Colonic mucosa (tissue), 4 donors: Measurements from ENCODE around the gene AHCY. TPM values are rescaled to one million over a fixed set of nuclear protein-coding genes. Genes with fewer than 3 reads are reported as not detected.

Source experiments
- DNase-seq: peaks from one replicate; pipeline ENCODE4 v3.0.0-alpha.2; 2020
- H3K27ac ChIP-seq: fragments of 200-600 bp; one replicate; pipeline ENCODE4 v1.8.0; 2021
- H3K27me3 ChIP-seq: fragments of 200-600 bp; one replicate; pipeline ENCODE4 v1.8.0; 2021
- H3K36me3 ChIP-seq: fragments of 200-600 bp; one replicate; pipeline ENCODE4 v1.8.0; 2021
- H3K4me1 ChIP-seq: fragments of 200-600 bp; one replicate; pipeline ENCODE4 v1.8.0; 2021; ENCODE audit warnings: mild to moderate bottlenecking
- H3K4me3 ChIP-seq: fragments of 200-600 bp; one replicate; pipeline ENCODE4 v1.8.0; 2021
- H3K9ac ChIP-seq, 2 donors: one replicate each; pipeline ENCODE4 v1.7.0; 2013; ENCODE audit warnings: control low read depth in 2 of 2, low read depth in 2 of 2, low read length in 2 of 2
- H3K9me3 ChIP-seq: fragments of 200-600 bp; one replicate; pipeline ENCODE4 v1.8.0; 2021
- CTCF ChIP-seq: fragments of 200-600 bp; IDR thresholded peaks from one replicate; pipeline ENCODE4 v1.8.0; 2022; ENCODE audit warnings: antibody characterized with exemption, mild to moderate bottlenecking
- intact Hi-C: fragments of 100-400 bp; cut with DNase I; formaldehyde crosslinking; loops from one replicate; pipeline ENCODE4 v1.14.1; 2022
- total RNA-seq, 2 donors: library from RNA; stranded (reverse); fragmentation: NEBNext Ultra II Directional in 1 of 2; extraction: Animal tissue kit (Norgen Biotek cat#: 25700) in 1 of 2; gene quantifications; one replicate each; pipeline ENCODE4 v1.2.1, GENCODE V29; 2021
- donor health status: healthy.
- donor health status: DM: no; HTN: no; CAD: no.
- donor health status: DM: no; HTN: no; CAD: no.

AHCY gene
- total RNA-seq, 2 donors from 2014 or later, result 79.4 to 192 TPM

- Histone ChIP-seq H3K4me1 (peaks cover 7% of the 10 kb centered on the region), H3K9me3 (no peaks in the 10 kb centered on the region), H3K27me3 (no peaks in the 10 kb centered on the region), H3K27ac (peak overlapping the region; percentile 71), H3K9ac (peak overlapping the region; percentile 43 to 57), H3K4me3 (peak overlapping the region; percentile 26), H3K36me3 (no peaks in the 10 kb centered on the region)
- no peak for TF ChIP-seq CTCF
- intact Hi-C loops, result loop anchor here (2.0 to 10.0 kb wide), 2 partner anchors 161 to 213 kb away; no protein-coding TSS in a partner anchor
- DNase-seq, result peak; percentile 46
Observed at GRCh38 chr20:34312024-34312460, 8.9 kb upstream of the AHCY start.

GRCh38 chr20:34311118-34312023 is 8.2 kb upstream of the AHCY start:
- peak overlapping the region; percentile 26 for H3K4me3 ChIP-seq
- H3K27ac ChIP-seq, result peak overlapping the region; percentile 71
- H3K9me3 ChIP-seq, result no peaks in the 10 kb centered on the region
- DNase-seq, result peak; percentile 95
- peaks cover 7% of the 10 kb centered on the region for H3K4me1 ChIP-seq
- H3K36me3 ChIP-seq, result no peaks in the 10 kb centered on the region
- intact Hi-C loops, result loop anchor here (2.0 to 10.0 kb wide), 2 partner anchors 161 to 213 kb away; no protein-coding TSS in a partner anchor
- TF ChIP-seq CTCF, result no peak
- H3K27me3 ChIP-seq, result no peaks in the 10 kb centered on the region
- H3K9ac ChIP-seq, result peak overlapping the region; percentile 43 to 57

- Histone ChIP-seq H3K27ac (peak overlapping the region; percentile 71), H3K9me3 (no peaks in the 10 kb centered on the region), H3K36me3 (no peaks in the 10 kb centered on the region), H3K4me1 (peaks cover 7% of the 10 kb centered on the region), H3K4me3 (no peak overlapping the region), H3K27me3 (no peaks in the 10 kb centered on the region), H3K9ac (peak overlapping the region in 1 of 2 donors; percentile 57)
- DNase-seq, result peak; percentile 35
- intact Hi-C loops, result loop anchor here (10.0 kb wide), 1 partner anchor 214 kb away; no protein-coding TSS in a partner anchor
- TF ChIP-seq CTCF, result no peak
Observed at GRCh38 chr20:34310481-34311117, 7.4 kb upstream of the AHCY start.

- intact Hi-C loops, result loop anchor here (10.0 kb wide), 1 partner anchor 215 kb away; no protein-coding TSS in a partner anchor
- TF ChIP-seq CTCF, result no peak
- no peak for DNase-seq
- Histone ChIP-seq H3K9ac (no peak overlapping the region), H3K36me3 (no peaks in the 10 kb centered on the region), H3K4me1 (peaks cover 7% of the 10 kb centered on the region), H3K4me3 (no peak overlapping the region), H3K9me3 (no peaks in the 10 kb centered on the region), H3K27me3 (no peaks in the 10 kb centered on the region), H3K27ac (peak overlapping the region; percentile 71)
Observed at GRCh38 chr20:34309691-34310090, 6.5 kb upstream of the AHCY start.
